Measurements from ENCODE around the gene VPS33A. TPM values are rescaled to one million over a fixed set of nuclear protein-coding genes. Genes with fewer than 3 reads are reported as not detected.
"Not testable (repeated sequence)": the region's sequence is repeated elsewhere in the genome, so short reads cannot be mapped to it uniquely, and the experiment has no call there.

The VPS33A gene
- total RNA-seq, 1 donor from 2014 or later = 28.9 TPM

DNA sequence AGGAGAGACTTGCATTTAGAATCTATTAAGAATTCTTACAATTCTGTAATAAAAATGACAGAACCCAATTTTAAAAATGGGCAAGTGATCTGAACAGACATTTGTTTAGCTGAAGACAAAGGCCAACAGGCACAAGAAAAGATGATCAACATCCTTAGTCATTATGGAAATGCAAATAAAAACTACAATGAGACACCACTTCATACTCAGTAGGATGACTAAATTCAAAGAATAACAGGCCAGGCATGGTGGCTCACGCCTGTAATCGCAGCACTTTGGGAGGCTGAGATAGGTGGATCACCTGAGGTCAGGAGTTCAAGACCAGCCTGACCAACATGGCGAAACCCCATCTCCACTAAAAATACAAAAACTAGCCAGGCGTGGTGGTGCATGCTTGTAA, 7.8 kb downstream of the VPS33A start:
- DNase-seq (ENCODE audit: low spot score in 2 of 2); FAIRE-seq: not testable (repeated sequence)

GRCh38 chr12:122250536-122250935, 15.8 kb downstream of the VPS33A start:
- no peak for DNase-seq (ENCODE audit: low spot score in 2 of 2)
- FAIRE-seq = no peak

GRCh38 chr12:122250047-122250446, 16.2 kb downstream of the VPS33A start:
- DNase-seq (ENCODE audit: low spot score in 2 of 2) (no peak), FAIRE-seq (no peak)

DNA sequence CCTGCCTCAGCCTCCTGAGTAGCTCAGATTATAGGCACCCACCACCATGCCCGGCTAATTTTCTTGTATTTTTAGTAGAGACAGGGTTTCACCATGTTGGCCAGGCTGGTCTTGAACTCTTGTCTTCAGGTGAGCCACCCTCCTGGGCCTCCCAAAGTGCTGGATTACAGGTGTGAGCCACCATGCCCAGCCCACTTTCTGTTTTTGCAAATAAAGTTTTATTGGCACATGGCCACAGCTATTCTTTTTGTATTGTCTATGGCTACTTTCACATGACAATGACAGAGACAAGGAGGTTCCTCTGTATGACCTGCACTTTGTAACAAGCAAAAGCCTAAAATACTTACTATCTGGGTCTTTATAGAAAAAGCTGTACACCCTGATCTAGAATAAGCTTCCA, 20.7 kb downstream of the VPS33A start:
- FAIRE-seq (no peak), DNase-seq (ENCODE audit: low spot score in 2 of 2) (no peak)

GRCh38 chr12:122244565-122245371, 21.5 kb downstream of the VPS33A start:
- DNase-seq (ENCODE audit: low spot score in 2 of 2) = no peak
- no peak for FAIRE-seq

DNA sequence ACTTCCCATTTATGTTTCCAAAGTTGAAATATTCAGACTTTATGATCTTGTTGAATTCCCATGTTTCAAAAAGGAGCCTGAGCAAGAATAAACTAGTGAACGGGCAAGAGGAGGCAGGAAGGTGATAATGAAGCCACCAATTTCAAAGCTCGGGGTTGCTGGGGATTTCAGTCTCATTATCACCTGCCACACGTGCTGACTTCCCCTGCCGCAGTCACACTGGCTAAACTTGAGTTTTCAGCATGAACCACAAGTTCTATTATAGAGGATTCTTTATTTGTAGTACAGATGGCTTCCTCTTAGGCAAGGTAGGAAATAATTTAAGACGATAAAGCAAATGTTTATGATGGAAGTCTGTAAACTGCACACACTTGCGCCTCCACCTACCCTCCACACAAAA, 22.3 kb downstream of the VPS33A start:
- DNase-seq (ENCODE audit: low spot score in 2 of 2) = no peak
- no peak for FAIRE-seq

- no peak for DNase-seq (ENCODE audit: low spot score in 2 of 2)
- FAIRE-seq = no peak
Observed at GRCh38 chr12:122238861-122239260, 27.4 kb downstream of the VPS33A start.

DNA sequence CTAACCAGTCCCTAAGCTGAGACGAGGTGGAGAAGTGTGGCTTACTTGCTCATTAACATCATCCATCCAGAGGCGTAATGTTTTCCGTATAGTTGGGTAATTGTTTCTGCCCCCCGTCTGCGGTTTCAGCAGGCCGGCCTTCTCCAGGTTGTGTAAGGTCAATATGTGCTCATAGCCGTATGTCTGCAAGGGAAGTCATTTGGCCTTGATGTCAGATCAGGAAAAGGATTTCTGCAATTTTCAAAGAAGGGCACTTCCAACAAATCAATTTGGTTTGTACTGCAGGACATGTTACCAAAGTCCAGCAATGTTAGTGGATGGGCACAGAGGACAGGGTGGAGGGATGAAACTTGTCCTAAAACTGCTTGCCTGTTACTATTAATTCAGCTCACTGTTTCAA, 30.6 kb downstream of the VPS33A start:
- FAIRE-seq (no peak), DNase-seq (ENCODE audit: low spot score in 2 of 2) (no peak)

DNA sequence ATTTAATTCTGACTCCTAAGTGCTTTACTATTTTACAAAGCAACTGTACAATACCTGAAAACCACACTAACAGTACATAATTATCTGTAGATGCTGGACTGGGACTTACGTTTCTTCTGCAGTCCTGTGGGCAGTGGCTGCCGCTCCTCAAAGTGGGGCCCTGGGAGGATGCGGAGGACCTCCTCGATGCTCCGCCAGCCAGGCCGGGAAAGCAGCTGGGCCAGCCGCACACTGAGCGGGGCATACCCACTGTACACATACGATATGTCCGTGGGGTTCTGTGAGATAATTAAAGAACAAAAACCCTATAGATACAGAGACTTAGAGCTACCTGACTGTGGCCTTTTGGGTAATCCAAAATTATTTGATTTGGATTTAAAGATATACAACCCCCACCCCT, 33.6 kb downstream of the VPS33A start:
- no peak for FAIRE-seq
- no peak for DNase-seq (ENCODE audit: low spot score in 2 of 2)

DNA sequence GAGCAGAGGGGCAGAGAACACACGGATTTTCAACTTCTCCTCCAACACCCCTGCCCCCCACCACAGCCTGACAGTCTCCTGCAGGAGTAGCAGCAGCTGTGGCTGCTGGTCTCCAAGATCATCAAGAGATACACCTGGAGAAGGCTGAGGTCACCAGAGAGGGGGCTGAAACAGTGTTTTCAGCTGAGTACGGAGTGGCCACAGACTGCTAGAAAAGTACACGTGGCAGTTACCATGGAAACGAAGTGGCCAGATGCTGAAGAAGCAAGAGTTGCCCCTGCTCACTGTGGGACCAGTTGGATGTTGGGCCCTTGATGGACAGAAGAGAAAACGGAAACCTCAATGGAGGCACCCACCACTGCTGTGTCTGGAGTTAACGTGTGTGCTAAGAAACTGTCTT, 35.5 kb downstream of the VPS33A start:
- DNase-seq (ENCODE audit: low spot score in 2 of 2) (no peak), FAIRE-seq (no peak)

GRCh38 chr12:122228092-122228491, 38.2 kb downstream of the VPS33A start:
- DNase-seq (ENCODE audit: low spot score in 2 of 2) (no peak), FAIRE-seq (no peak)

- FAIRE-seq = no peak
- DNase-seq (ENCODE audit: low spot score in 2 of 2) = no peak
Observed at GRCh38 chr12:122227341-122227740, 39.0 kb downstream of the VPS33A start.

DNA sequence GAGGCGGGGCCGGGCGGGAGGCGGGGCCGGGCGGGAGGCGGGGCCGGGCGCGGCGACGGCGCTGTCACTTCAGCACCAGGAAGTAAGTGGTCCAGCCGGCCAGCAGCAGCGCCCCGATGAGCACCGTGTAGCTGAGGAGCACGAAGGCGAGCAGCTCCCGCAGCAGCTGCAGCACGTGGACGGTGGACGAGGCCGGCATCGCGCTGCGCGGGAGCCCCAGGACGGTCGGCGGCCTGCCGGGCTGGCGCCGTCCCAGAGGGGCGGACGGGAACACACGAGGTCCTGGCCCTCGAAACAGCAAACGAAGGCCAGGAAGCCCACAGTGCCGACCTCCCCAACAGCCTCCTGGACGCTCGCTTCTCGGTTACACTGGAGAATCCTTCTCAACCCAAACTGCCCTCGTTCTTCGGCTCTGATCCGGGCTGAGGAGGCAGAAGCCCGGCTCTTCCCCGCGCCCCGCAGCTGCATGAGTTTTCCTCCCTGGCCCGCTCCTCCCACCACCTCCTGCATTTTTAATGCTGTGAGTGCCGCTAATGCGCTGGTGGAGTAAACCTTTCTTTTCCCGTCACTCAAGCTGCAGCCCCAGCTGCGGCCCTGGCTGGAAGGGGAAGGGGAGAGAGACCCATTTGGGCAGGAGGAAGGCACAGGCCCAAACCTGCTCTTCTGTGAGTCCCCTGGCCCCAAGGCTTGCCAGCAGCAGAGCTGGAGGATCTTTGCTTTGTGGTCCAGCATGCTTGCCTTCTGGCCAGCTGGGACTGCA, 39.7 kb downstream of the VPS33A start:
- FAIRE-seq = no peak
- no peak for DNase-seq (ENCODE audit: low spot score in 2 of 2)

- peak; percentile 96 for DNase-seq (ENCODE audit: low spot score in 2 of 2)
- peak; percentile 97 for FAIRE-seq
Observed at GRCh38 chr12:122225683-122226365, 40.5 kb downstream of the VPS33A start, which contains the start of gene DIABLO. Gene DIABLO, minus strand, starts transcription at chr12:122226052. Its CDS starts 38 bp downstream, at chr12:122226014.

GRCh38 chr12:122216445-122216844, 49.8 kb downstream of the VPS33A start:
- DNase-seq (ENCODE audit: low spot score in 2 of 2) = no peak
- no peak for FAIRE-seq

- FAIRE-seq = no peak
Observed at GRCh38 chr12:122215771-122216170, 50.5 kb downstream of the VPS33A start.

GRCh38 chr12:122208073-122208820, 58.0 kb downstream of the VPS33A start:
- FAIRE-seq (no peak), DNase-seq (ENCODE audit: low spot score in 2 of 2) (no peak)

More at GRCh38 chr12:122215771-122216170, 50.5 kb downstream of the VPS33A start:
- DNase-seq (ENCODE audit: low spot score in 2 of 2) = no peak

DNA sequence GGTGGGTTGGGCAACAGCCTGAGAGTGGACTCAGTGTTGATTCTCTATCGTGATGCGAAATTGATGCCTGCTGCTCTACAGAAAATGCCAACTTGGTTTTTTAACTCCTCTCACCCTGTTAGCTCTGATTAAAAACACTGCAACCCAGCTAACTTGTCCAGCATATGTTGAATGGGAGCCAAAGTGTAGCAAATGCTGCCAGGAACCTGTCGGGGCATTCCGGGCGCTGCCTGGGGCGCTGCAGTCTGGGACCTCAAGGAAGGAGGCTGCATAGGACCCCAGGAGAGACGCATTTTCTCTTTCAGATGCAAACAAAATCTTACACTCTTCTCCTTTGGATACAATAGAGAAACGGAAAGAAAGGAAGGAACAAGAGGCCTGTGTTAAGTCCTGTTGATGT, 58.9 kb downstream of the VPS33A start:
- no peak for DNase-seq (ENCODE audit: low spot score in 2 of 2)
- no peak for FAIRE-seq

- no peak for DNase-seq (ENCODE audit: low spot score in 2 of 2)
- FAIRE-seq = no peak
Observed at GRCh38 chr12:122206976-122207375, 59.3 kb downstream of the VPS33A start.

DNA sequence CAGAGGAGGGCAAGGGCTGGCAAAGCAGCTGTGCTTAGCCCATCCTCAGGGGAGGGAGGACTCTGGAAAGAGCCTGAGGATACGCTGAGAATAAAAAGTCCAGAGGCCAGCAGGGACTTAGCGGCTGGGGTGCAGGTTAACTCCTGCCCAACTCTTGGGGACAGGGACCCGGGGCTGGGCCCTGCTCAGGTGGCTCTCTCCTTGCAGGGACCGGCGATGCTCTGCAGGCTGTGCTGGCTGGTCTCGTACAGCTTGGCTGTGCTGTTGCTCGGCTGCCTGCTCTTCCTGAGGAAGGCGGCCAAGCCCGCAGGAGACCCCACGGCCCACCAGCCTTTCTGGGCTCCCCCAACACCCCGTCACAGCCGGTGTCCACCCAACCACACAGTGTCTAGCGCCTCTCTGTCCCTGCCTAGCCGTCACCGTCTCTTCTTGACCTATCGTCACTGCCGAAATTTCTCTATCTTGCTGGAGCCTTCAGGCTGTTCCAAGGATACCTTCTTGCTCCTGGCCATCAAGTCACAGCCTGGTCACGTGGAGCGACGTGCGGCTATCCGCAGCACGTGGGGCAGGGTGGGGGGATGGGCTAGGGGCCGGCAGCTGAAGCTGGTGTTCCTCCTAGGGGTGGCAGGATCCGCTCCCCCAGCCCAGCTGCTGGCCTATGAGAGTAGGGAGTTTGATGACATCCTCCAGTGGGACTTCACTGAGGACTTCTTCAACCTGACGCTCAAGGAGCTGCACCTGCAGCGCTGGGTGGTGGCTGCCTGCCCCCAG, 60.0 kb downstream of the VPS33A start:
- no peak for FAIRE-seq
- DNase-seq (ENCODE audit: low spot score in 2 of 2) = peak in 1 of 2 donors; percentile 14
